Body of pancreas (tissue), 4 donors: Measurements from ENCODE around the gene NDUFB11. TPM values are rescaled to one million over a fixed set of nuclear protein-coding genes. Genes with fewer than 3 reads are reported as not detected.

Experiments
- ATAC-seq: fragments of 150-250 bp; one replicate; pipeline ENCODE4 v1.9.1; 2016
- DNase-seq, 4 donors: peaks; one replicate each; pipeline ENCODE4 v3.0.0-alpha.2; 2019
- H3K27ac ChIP-seq, 4 donors: fragments of 200-600 bp; sonication (generic); 1 replicate in 3 of 4; 2 replicates in 1 of 4; pipeline versions ENCODE4 v1.5.1 to v1.6.1; 2016 to 2019; ENCODE audit warnings: mild to moderate bottlenecking in 1 of 4, mixed read lengths in 1 of 4, moderate library complexity in 1 of 4
- H3K27me3 ChIP-seq, 2 donors: fragments of 200-600 bp; sonication (generic); one replicate each; pipeline ENCODE4 v1.6.0; 2016; ENCODE audit warnings: mild to moderate bottlenecking in 1 of 2
- H3K36me3 ChIP-seq, 2 donors: fragments of 200-600 bp; sonication (generic); replicated peaks in 1 of 2; 2 replicates each; pipeline ENCODE4 v1.5.1; 2016; ENCODE audit warnings: low read depth in 2 of 2; ENCODE audit not compliant: insufficient read depth in 1 of 2
- H3K4me1 ChIP-seq: fragments of 200-600 bp; sonication (generic); one replicate; pipeline ENCODE4 v1.6.0; 2016
- H3K4me3 ChIP-seq, 2 donors: fragments of 200-600 bp; sonication (generic); 1 replicate in 1 of 2; 2 replicates in 1 of 2; pipeline ENCODE4 v1.5.1; 2016 to 2019
- H3K9me3 ChIP-seq, 3 donors: fragments of 200-600 bp; sonication (generic); 1 replicate in 2 of 3; 2 replicates in 1 of 3; pipeline ENCODE4 v1.5.1; 2016
- POLR2A ChIP-seq, 3 donors: fragments of 450-650 bp; IDR thresholded peaks; one replicate each; pipeline ENCODE4 v1.6.1; 2016; ENCODE audit warnings: antibody characterized with exemption in 3 of 3, mild to moderate bottlenecking in 2 of 3
- WGBS, 2 donors: methylation state at CpG; one replicate each; pipeline ENCODE4 v1.1.5; 2017; 5-methylcytosine and 5-hydroxymethylcytosine counted together
- intact Hi-C: fragments of 100-400 bp; cut with DNase I; formaldehyde crosslinking; loops from one replicate; pipeline ENCODE4 v1.15.1; 2023
- total RNA-seq, 2 donors: library from RNA; depleted of rRNA; stranded (reverse); fragments of >200 nt; gene quantifications; one replicate each; pipeline ENCODE4 v1.1.0, GENCODE V29; 2016
- TF ChIP-seq, protein P1 (sequence below), 7 experiments: fragments of 450-650 bp in 4 of 7; fragments of 200-600 bp in 3 of 7; sonication (generic) in 3 of 7; IDR thresholded peaks; one replicate each; pipeline ENCODE4 v1.5.1; 2016 to 2019; ENCODE audit warnings: antibody characterized with exemption in 7 of 7

NDUFB11 gene
- total RNA-seq, 2 donors from 2014 or later = 66.7 to 80.1 TPM

DNA sequence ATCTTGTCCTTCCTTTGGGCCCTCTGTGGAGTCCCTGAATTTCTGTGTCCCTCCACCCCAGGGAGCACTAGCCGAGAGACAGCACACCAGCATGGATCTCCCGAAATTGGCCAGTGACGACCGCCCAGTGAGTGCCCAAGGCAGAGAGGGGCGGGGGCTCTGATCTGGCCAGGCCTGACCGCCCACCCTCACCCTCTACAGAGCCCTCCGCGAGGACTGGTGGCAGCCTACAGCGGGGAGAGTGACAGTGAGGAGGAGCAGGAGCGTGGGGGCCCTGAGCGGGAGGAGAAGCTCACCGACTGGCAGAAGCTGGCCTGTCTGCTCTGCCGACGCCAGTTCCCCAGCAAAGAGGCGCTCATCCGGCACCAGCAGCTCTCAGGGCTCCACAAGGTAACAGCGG, 40.7 kb upstream of the NDUFB11 start:
- no peaks in the 10 kb centered on the region for H3K4me1 ChIP-seq
- ATAC-seq = no peak
- intact Hi-C loops = loop anchor here (10.0 kb wide), 2 partner anchors 190 to 340 kb away; partner anchors contain the start of gene ZNF157
- TF ChIP-seq, protein P1, sequence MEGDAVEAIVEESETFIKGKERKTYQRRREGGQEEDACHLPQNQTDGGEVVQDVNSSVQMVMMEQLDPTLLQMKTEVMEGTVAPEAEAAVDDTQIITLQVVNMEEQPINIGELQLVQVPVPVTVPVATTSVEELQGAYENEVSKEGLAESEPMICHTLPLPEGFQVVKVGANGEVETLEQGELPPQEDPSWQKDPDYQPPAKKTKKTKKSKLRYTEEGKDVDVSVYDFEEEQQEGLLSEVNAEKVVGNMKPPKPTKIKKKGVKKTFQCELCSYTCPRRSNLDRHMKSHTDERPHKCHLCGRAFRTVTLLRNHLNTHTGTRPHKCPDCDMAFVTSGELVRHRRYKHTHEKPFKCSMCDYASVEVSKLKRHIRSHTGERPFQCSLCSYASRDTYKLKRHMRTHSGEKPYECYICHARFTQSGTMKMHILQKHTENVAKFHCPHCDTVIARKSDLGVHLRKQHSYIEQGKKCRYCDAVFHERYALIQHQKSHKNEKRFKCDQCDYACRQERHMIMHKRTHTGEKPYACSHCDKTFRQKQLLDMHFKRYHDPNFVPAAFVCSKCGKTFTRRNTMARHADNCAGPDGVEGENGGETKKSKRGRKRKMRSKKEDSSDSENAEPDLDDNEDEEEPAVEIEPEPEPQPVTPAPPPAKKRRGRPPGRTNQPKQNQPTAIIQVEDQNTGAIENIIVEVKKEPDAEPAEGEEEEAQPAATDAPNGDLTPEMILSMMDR (IDR thresholded peaks at IDR 0.05) = no peak
- no peak for TF ChIP-seq POLR2A (IDR thresholded peaks at IDR 0.05)
- no peak overlapping the region for H3K4me3 ChIP-seq
- H3K27ac ChIP-seq = no peak overlapping the region
- WGBS, 2 donors = 92% methylated on average over 11 of the region's 17 CpGs; no CpG with 5 or more reads in 1 of the 2 donors
- H3K36me3 ChIP-seq = peaks cover 0 to 9% of the 10 kb centered on the region in 2 donors
- DNase-seq = no peak
- no peaks in the 10 kb centered on the region for H3K9me3 ChIP-seq
- H3K27me3 ChIP-seq = no peaks in the 10 kb centered on the region

DNA sequence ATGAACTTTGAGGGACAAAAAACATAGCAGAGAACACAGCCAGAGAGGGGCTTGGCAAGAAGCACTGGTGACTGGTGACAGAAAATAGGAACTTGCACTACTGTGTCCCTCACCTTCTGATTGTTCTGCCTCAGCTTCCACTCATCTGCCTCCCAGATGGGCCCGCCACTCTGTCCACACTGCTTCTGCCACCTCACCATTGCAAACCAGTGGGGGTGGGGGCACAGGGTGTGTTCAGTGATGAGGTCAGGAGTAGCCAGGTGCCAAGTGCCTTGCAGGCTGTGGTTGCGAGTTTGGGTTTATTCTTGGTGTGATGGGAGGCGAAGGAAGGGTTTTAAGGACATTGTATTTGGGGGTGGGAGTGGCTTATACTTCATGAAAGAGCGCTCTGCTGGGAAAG, 40.0 kb upstream of the NDUFB11 start:
- no peak overlapping the region for H3K27ac ChIP-seq
- TF ChIP-seq, protein P1 (IDR thresholded peaks at IDR 0.05) = no peak
- H3K36me3 ChIP-seq = peaks cover 0 to 9% of the 10 kb centered on the region in 2 donors
- DNase-seq (no peak), ATAC-seq (no peak)
- no peaks in the 10 kb centered on the region for H3K27me3 ChIP-seq
- no peaks in the 10 kb centered on the region for H3K4me1 ChIP-seq
- 100% methylated on average over 1 to 4 of the region's 4 CpGs for WGBS, 2 donors
- no peak overlapping the region for H3K4me3 ChIP-seq
- H3K9me3 ChIP-seq = no peaks in the 10 kb centered on the region
- intact Hi-C loops = loop anchor here (10.0 kb wide), 2 partner anchors 190 to 340 kb away; partner anchors contain the start of gene ZNF157

DNA sequence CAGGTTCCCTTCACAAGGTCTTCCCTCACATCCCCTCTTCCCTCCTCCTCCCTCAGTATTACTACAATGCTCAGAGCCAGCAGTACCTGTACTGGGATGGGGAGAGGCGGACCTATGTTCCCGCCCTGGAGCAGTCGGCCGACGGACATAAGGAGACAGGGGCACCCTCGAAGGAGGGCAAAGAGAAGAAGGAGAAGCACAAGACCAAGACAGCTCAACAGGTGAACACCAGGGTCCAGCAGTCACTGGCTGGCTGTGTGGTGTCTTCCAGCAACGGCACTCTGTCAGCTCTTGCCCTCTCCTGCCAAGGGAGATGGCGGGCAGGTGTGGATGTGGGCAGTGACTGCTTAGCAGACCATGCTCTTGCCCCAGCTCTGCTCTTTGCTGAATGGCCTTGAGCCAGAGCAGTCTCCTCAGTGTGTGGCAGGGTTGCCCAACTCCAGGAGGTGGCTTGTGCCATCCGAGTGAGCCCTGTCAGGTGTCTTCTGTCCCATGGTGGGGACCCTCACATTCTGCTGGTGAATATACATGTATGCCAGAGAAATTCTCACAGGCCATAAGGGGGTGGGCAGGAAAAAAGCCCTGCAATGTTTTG, 37.7 kb upstream of the NDUFB11 start:
- TF ChIP-seq POLR2A (IDR thresholded peaks at IDR 0.05) = no peak
- TF ChIP-seq, protein P1 (IDR thresholded peaks at IDR 0.05) = no peak
- Histone ChIP-seq H3K4me3 (no peak overlapping the region), H3K9me3 (no peaks in the 10 kb centered on the region), H3K4me1 (no peaks in the 10 kb centered on the region), H3K27me3 (no peaks in the 10 kb centered on the region), H3K27ac (no peak overlapping the region), H3K36me3 (peaks cover 0 to 9% of the 10 kb centered on the region in 2 donors)
- ATAC-seq = no peak
- DNase-seq = no peak
- 82 to 93% methylated on average over 5 to 8 of the region's 9 CpGs for WGBS, 2 donors
- intact Hi-C loops = loop anchor here (10.0 kb wide), 2 partner anchors 193 to 343 kb away; partner anchors contain the start of gene ZNF157

DNA sequence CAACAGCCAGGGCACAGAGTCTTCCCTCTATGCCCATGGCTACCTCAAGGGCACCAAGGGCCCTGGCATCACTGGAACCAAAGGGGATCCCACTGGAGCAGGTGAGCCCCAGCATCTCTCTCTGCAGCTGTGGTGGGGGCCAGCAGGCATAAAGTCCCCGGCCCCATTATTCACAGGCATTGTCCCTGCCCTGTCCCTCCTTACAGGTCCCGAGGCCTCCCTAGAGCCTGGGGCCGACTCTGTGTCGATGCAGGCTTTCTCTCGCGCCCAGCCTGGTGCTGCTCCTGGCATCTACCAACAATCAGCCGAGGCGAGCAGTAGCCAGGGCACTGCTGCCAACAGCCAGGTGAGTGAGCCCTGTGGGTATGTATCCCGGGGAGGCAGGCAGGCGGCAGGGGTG, 36.8 kb upstream of the NDUFB11 start:
- Histone ChIP-seq H3K36me3 (peaks cover 0 to 12% of the 10 kb centered on the region in 2 donors), H3K4me1 (no peaks in the 10 kb centered on the region), H3K27me3 (no peaks in the 10 kb centered on the region), H3K4me3 (no peak overlapping the region), H3K27ac (no peak overlapping the region), H3K9me3 (no peaks in the 10 kb centered on the region)
- ATAC-seq = no peak
- intact Hi-C loops = loop anchor here (10.0 kb wide), 2 partner anchors 194 to 344 kb away; partner anchors contain the start of gene ZNF157
- TF ChIP-seq POLR2A (IDR thresholded peaks at IDR 0.05) = no peak
- TF ChIP-seq, protein P1 (IDR thresholded peaks at IDR 0.05) = no peak
- no peak for DNase-seq
- 90% methylated on average over 2 of the region's 10 CpGs; no CpG with 5 or more reads in 1 of the 2 donors for WGBS, 2 donors

DNA sequence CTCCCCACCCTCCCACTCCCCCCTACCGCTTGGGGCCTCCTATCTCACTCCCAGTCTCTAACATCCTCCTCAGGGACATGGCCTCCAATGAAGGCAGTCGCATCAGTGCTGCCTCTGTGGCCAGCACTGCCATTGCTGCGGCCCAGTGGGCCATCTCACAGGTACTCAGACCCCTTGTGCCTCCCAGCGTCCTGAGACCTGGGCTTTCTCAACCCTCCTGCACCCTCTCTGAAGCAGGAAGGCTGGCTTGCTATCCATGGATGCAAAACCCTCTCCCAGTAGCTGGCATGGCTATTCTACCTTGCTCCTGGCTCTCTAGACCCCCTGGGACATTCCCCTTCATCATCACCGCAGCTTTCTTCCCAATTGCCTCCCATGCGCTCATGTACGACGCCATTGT, 35.8 kb upstream of the NDUFB11 start:
- TF ChIP-seq POLR2A (IDR thresholded peaks at IDR 0.05) = no peak
- TF ChIP-seq, protein P1 (IDR thresholded peaks at IDR 0.05) = no peak
- Histone ChIP-seq H3K4me3 (no peak overlapping the region), H3K27me3 (no peaks in the 10 kb centered on the region), H3K9me3 (no peaks in the 10 kb centered on the region), H3K27ac (no peak overlapping the region), H3K36me3 (peaks cover 0 to 12% of the 10 kb centered on the region in 2 donors), H3K4me1 (no peaks in the 10 kb centered on the region)
- DNase-seq (no peak), ATAC-seq (no peak)
- 89 to 98% methylated on average over 4 to 7 of the region's 8 CpGs for WGBS, 2 donors
- intact Hi-C loops = loop anchor here (10.0 kb wide), 2 partner anchors 194 to 344 kb away; partner anchors contain the start of gene ZNF157
